ENCODE measurements around the gene CTU1.

The CTU1 gene

DNA sequence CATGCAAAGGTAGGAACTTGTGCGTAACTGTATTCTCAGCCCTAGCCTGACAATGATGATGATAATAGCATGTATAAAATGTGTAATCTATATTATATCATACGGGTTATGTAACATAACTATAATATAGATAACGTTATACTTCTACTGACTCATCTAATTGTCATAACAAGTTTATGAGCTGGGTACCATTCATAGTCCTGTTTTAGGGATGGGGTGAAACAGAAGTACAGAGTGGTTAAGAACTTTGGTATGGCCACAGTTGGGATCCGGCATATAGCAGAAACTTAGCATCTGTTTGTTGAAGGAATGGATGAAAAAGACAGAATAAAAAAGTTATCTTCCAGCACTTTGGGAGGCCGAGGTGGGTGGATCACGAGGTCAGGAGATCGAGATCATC, 5.2 kb downstream of the CTU1 start:
- no peak for DNase-seq

DNA sequence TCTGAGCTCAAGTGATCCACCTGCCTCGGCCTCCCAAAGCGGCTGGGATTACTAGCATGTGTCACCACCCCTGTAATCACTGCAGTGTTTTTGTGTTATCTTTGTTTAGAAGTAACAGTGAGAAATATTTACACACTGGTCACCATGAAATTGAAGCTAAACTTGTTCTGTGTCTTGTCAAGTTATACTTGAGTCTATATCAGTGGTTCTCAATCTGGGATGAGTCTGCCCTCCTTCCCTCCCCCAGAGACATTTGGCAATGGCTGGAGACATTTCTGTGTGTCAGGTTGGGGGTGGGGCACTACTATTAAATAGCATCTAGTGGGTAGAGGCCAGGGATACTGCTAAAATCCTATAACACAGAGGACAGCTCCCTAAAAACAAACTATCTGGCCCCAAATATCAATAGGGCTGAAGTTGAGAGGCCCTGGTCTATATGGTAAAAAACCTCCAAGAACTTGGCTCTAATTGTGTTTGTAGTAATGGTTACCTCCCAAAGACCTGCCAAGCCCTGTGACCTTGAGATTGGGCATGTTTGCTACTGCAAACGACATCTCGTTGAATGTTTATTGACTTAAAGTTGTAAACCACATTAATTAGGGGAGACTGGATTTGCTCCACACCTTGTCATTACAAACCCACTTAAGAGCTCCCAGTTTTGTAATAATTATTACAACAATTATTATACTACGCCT, 6.9 kb downstream of the CTU1 start:
- DNase-seq = no peak

DNA sequence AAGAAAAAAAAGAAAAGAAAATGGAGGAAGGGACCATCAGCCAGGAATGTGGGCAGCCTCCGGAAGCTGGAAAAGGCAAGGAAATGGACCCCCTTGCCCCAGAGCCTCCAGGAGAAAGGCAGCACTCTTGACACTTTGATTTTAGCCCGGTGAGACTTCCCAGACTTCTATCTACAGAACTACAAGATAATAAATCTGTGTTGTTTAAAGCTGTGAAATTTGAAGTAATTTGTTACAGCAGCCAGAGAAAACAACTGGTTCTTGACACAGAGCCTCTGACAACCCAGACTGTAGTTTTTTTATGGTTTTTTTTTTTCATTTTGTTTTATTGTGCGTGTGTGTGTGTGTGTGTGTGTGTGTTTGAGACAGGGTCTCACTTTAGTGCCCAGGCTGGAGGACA, 7.6 kb downstream of the CTU1 start:
- no peak for DNase-seq

DNA sequence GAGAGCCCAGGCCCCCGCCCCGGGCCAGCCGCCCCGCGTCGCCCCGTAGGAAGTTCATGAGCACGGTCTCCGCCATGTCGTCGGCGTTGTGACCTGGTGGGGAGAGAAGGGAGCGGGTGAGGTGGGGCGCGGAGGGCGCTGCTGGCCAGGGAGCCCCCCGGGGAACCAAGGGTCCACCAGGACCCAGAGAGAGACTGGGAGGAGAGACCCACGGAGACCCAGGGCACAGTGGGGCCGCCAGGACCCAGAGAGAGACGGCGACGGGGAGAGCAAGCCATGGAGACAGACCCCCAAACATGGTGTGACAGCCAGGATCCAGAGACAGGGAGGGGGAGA, 9.2 kb downstream of the CTU1 start:
- no peak for DNase-seq

DNA sequence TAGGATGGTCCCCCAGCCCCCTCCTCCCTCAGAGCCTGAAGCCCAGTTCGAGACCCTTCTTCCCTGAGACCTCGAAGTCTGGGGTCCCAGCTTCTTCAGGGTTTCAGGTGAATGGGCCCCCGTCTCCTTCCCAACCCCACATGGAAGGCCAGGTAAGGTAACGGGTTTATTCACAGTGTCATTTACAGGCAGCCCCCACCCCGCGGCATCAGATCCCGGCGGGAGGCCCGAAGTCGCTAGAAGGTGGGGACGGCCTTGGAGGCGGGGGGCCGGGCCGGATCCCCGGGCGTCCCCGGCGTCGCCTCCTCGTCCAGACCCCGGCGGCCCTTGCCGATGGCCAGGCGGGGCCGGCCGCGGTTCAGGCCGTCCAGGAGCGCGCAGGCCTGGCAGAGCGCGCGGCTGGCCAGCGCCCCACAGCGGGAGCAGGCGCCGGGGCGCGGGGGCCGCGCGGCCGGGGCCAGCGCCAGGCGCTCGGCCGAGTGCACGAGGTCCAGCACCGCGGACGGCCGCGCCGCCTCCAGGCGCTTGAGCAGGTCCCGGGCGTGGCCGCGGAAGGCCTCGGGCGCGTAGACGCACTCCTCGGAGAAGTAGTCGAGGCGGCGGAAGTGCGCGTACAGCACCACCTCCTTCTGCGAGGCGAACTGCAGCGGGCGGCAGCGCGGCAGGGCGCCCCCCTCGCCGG, 9.7 kb downstream of the CTU1 start:
- DNase-seq = peak; percentile 42 to 69

DNA sequence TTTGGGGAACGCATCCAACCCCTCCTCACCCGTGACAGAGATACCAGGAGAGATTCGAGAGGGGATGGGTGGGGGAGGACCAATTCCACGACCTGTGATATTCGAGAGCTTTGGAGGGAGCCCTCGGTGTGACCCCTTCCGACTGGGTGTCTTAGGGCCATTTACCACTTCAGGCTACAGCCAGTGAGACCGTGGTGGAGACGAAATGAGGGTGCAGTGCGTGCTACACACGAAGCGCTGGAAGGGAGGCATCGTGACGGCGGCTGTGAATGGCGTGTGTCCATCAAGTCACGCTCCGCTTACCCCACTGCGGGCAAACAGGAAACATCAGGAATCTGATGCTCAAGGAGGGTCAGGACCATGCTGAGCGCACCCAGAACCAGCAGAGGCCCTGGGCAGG, 10.4 kb downstream of the CTU1 start:
- DNase-seq = no peak

DNA sequence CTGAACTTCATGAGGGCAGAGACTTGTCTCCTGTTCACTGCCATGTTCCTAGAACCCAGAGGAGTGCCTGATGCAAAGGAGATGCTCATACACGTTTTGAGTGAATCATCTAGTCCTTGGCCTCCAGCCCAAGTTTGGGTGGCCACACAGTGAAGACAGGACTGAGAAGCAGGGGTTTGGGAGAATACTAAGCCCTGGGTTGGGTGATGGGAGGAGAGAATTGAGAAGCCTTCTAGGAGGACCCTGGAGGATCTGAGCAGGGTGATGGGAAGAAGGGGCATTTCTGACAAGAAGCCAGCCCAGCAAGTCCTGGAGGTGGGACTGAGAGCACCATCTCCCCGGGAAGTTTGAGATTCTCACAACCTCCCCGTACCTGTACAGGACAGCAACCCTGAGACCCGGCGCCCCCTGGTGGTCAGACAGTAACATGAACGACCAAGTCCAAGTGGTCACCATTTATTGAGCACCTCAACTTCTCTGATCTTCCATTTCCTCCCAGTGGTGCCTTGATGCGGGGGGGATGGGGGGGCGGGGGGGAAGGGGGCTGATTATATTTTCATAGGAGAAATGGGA, 11.0 kb downstream of the CTU1 start:
- peak; percentile 64 to 66 for DNase-seq

DNA sequence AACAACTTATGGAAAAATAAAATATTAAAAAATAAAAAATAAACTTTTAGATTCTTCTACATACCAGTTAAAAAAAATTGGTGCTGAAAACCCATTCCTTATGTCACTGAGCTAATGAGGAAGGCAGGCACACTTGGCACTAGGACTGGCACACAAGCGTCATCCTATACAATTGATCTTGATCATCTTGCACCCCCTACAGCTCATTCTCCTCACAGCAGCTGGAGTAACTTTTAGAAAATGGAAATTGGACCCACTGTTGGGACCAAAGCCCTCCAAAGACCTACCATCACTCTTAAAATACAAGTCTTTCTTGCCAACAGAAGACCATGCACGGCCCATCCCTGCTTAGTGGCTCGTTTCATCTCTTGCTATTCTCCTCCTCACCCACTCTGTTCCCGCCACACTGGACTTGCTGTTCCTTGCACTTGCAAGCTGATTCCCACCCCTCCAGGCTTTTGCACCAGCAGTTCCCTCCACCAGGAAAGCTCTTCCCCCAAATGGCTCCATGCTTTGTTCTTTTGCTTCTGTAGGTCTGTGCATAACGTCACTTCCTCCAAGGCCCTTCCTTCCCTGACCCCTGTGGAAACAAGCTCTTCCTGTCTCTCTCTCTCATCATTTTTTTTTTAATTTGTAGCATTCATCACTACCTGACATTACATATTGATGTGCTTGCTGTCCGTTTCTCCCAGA, 11.6 kb downstream of the CTU1 start:
- peak in 1 of 2 donors; percentile 9 for DNase-seq

DNA sequence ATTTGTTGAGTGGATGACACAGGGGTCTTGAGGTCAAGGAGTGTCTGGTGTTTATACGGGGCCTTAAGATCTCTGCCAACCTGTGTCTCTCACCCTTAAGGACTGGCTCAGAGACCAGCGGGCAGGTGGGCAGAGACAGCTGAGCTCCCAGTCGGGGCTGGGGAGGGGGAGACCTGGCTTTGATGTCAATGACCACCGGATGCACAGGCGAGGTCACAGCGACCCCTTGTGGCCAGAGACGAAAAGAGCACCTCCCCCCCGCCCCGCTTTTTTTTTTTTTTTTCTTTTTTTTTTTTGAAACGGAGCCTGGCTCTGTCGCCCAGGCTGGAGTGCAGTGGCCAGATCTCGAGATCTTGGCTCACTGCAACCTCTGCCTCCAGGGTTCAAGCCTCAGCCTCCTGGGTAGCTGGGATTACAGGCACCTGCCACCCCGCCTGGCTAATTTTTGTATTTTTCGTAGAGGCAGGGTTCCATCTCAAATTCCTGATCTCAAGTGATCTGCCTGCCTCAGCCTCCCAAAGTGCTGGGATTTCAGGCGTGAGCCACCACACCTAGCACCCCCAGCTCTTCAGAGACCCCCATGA, 13.4 kb downstream of the CTU1 start:
- peak; percentile 23 to 29 for DNase-seq

DNA sequence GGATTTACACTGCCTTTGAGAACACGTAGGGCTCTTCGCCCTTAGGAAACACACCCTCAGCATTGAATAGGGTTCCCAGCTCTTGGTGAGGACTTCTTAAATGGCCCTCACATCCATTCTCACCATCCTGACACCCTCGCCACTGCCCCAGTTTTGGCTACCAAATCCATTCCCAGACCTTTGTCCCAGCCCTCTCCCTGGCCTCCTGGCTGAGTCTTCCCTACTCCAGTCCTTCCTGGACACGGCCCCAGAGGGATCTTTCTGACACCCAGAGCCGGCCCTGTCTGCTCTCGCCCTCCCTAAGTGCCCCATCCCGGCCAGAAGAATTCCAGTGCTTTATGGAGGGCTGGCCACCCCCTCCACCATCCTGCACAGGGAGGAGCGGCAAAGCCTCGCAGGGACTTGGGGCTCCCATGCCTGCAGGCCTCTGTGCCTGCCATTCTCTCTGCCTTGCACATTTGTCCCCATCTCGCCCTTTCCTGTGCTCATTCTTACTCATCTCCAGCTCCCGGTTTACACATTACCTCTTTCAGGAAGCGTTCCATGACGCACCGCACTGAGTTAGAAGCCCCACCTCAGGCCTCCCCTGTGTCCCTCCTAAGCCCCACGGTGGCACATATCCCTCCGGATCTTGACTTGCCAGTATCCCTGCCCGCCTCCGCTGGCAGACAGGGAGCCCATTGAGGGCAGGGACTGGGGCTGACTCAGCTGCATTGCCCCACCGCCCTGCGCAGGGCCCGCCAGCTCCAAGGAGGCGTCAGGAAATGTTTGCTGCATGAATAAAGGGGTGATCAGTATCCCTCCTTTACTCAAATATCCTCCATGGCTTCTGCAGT, 14.5 kb downstream of the CTU1 start:
- DNase-seq = no peak

DNA sequence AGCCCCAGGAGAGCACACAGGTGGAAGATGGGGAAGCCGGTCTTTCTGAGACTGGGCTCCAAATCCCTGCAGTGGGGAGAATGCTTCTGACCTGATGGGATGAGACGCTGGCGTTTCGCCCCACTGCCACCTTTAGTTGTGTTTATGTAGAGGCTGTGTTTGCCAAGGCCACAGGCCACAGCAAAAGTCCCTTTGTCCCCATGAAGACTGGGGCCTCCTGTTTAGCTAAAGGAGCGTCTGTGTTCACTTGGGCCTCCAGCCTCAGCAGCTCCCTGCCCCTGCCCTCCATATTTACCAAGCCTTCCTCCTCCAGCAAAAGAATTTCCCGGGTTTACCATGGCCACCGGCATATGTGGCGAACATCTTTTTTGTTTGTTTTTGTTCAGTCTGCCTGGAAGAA, 15.1 kb downstream of the CTU1 start:
- no peak for DNase-seq

DNA sequence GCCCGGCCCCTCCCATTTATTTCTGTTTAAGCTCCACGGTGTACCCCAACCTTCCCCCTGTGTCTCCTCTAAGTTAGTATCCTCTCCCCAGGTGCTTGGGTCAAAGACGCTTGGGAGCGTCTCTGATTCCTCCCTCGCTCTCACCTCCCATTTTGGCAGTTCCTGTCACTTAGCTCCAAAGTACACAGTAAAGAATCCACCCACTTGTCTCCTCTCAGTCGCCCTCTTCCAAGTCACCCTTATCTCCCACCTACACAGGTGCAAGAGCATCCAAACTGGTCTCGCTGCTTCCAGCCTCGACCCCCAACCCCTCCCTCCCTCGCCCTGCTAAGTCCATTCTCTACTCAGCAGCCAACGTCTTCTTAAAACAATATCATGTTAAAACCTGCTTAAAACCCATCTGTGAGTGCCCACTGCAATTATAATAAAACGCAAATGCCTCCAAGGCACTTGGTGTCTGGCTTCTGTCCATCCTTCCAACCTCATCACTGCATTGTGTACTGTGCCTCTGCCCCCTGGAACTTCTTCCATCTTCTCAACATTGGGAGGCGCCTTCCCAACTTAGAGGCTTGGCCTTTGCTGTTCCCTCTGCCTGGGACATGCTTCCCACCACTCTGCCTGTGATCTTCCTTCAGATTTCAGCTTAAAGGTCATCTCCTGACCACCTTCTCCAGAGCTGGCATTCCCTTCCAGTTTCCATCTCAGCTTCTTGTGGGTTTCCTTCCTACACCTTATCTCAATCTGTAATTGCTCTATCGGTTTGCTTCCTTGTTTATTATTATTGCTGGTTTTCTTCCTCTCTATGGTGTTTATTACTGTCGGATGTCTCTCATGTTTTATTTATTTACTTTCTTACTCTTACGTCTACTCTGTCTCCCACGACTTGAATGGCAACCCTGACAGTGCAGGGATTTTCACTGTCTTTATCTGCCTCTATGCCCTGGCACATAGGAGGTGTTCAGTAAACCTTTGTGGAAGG, 16.0 kb downstream of the CTU1 start:
- no peak for DNase-seq

DNA sequence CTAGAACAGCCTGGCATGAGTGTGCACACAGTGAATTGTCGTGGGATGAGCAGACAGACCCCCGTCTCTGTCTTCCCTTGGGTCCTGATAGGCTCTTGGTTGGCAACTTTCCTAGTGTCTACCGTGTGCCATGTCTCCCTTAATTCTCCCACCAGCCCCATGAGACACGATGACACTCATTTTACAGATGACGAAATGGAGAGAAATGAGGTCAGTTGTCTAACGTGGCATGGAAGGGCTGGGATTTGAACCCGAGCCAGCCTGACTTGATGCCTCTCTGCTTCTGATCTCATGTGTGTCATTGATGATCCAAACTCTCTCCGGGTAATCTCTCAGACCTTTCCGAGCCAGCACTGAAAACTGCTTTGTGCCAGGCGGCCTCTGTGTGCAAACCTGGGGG, 17.1 kb downstream of the CTU1 start:
- DNase-seq = no peak

DNA sequence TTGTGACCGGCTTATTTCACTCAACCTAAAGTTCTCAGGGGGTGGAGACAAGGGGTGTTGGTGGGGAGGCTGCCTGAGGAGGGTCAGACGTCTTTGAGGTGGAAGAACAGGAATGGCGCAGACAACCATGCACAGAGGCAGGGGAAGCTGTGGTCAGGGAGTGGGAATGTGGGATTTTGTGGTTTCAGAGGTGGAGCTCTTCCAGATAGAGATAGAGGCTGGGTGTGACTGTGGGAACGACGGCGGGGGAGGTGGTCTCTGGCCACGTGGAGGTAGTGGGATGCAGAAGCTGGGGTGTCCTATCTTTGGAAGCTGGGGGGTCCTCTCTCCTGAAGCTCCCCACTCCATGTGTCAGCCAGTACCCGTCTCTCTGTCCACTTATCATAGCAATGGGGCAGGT, 17.7 kb downstream of the CTU1 start:
- DNase-seq = no peak

DNA sequence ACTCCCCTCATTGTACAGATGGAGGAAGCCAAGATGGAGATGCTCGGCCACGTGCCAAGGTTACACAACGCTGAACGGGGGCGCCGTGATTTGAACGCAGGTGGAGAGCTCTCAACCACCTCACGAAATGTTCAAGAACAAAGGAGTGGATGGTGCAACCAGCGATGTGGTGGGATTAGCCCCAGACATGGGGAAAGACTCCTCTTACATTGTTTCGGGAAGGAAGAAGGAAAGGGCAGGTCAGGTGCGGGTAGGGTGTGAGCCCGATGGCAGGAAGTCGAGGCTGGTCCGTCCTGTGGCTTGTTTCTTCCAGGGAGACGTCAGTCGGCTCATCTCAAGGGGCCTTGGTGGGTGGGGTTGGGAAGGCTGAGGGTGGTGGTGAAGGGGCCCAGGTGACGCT, 18.4 kb downstream of the CTU1 start:
- DNase-seq = no peak

DNA sequence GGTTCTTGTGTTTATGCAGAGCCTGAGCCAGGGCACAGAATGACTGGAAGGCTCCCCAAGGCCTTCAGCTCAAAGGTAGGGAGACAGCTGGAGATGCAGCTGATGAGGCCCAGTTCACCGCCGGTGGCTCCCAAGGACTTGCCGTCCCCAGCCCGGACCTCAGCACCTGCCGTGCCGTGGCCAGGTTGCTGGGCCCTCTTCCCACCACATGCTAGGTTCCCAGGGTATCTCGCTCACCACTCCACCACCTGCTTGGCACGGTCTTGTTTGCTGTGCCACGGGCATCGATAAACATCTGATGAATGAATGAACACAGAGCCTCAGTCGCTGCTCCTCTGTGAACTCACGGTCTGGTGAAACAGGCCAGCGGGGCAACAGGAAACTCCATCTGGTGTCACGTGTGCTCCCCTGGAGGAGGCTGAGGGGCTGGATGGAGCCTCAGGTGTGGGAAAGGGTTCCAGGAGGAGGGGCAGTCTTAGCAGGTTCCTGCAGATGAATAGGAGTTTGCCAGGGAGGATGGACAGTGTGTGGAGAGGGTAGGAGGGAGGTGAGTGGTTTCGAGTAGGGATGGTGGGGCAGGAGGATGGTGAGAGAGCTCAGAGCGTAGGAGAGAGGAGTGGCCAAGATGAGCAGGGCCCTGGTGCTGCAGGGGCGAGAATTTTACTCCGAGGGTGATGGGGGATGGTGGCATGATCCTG, 21.9 kb downstream of the CTU1 start:
- DNase-seq = no peak

DNA sequence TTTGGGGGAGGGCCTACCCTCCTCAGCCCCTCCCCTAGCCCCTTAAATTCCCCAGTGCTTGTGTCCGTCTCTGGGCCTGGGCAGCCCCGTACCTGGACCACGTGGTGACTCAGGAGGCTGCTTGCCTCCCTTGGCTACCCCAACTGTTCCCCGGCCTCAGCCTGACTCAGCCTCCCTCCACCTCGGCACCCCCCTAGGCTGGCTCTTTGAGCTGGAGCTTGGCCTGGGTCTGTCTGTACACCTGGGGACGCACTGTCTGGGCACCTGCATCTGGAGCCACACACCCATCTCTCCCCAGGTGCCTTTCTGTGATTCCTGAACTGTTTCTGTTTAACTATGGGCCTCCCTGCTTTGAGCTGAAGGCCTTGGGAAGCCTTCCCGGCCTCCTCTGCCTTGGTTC, 23.7 kb downstream of the CTU1 start:
- DNase-seq = no peak

DNA sequence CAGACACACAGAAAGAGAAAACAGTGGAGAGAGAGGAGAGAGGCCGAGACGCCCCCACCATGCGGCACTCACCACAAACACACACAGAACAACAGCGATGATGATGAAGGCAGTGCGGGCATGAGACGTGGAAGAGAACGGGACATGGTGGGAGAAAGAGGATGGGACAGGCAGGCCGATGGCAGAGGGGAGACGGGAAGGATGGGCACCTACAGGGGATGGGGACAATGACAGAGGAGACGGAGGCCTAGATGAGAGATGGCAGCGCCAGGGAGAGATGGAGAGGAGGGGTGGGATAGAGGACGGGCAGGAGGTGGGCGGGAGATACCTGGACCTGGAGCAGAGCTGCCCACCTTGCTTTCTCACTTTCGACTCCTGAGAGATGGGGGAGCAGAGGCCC, 24.4 kb downstream of the CTU1 start:
- DNase-seq = no peak

DNA sequence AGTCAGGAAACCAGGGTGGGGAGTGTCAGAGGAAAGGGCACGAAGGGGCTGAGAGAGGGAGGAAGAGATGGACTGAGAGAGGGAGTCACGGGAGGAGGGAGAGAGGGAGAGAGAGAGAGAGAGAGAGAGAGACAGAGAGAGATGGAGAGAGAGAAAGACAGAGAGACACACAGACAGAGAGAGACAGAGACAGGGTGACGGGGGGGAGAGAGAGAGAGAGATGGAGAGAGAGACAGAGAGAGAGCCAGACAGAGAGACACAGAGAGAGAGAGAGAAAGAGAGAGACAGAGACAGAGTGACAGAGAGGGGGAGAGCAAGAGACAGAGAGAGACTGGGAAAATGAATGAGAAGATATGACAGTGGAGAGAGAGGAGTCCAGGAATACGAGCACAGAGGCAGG, 25.0 kb downstream of the CTU1 start:
- DNase-seq = no peak

DNA sequence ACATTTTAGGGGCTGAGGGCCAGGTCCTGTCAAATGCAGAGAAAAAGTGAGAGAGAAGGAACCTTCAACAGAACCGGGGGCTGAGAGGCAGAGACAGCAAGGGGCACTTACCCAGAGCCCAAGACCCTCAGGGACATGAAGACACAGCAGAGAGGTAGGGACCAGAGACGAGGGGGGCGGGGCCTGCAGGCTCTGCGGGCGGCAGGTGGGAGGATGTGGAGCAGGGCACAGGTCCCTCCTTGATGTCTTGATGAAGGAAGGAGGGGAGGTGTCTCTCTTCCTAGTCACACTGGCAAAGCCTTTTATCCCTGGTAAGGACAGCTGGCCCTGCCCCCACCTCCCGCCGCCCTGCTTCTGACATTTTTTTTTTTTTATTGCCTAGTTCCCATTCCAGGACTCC, 25.6 kb downstream of the CTU1 start, which contains the start of gene KLK14:
KLK14 (minus strand) TSS at position 277 of the 400 bp plus-strand sequence; CDS start at position 4, 273 bp downstream.
- no peak for DNase-seq

DNA sequence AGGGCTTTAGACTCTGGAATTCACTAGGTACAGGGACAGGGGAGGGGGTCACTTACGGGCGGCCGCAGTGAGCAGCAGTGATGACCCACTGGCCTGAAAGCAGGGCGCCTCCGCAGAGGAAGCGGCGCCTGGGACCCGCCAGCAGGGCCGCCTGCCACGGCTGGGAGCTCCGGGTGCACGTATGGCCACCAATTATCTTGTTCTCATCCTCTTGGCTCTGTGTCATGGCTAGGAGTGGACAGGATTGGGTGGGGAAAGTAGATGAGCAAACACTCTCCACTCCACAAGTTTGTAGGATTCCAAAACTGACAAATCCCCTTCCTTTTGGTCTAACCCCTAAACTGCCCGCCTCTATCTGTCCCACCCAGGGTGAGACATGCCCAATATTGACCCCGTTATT, 26.7 kb downstream of the CTU1 start:
- no peak for DNase-seq

Data from CD4-positive, alpha-beta T cell treated with Interleukin-4 for 1 hour (primary cell).